ENCODE measurements around the gene SLFN12L. TPM values are rescaled to one million over a fixed set of nuclear protein-coding genes. Genes with fewer than 3 reads are reported as not detected.
A peak's percentile ranks its signal among the peaks of the same experiment; 100 is the strongest.

SLFN12L gene
- total and polyA plus RNA-seq, 9 of the 15 experiments (the other 6 are each of a cell fraction or from before 2014, with no cell fraction given): 0.04 to 0.31 (median 0.08) TPM; not detected in 3

GRCh38 chr17:35560703-35561102 is 23.2 kb upstream of the SLFN12L start, which contains the start of gene SLFN14 (continued):
- TF ChIP-seq ZBTB40 (IDR thresholded peaks at IDR 0.05) (no peak), ZBTB40 (CRISPR knock-in tag; IDR thresholded peaks at IDR 0.05) (no peak), TEAD2 (tag; IDR thresholded peaks at IDR 0.05) (no peak), HDGF (IDR thresholded peaks at IDR 0.05) (no peak), NRF1 (conservative IDR thresholded peaks at IDR 0.05 in 1 of 2, IDR thresholded peaks at IDR 0.05 in 1 of 2) (peak; percentile 18 to 20; a peak in 1 of 4 replicates), RBM17 (IDR thresholded peaks at IDR 0.05; ENCODE audit: borderline replicate concordance, low read depth, low read length) (no peak), ZNF551 (CRISPR knock-in tag; IDR thresholded peaks at IDR 0.05) (no peak), ZNF395 (CRISPR knock-in tag; IDR thresholded peaks at IDR 0.05) (peak; percentile 98), SMAD2 (IDR thresholded peaks at IDR 0.05; ENCODE audit: low read depth, low read length) (no peak), ATF4 (CRISPR knock-in tag; IDR thresholded peaks at IDR 0.05) (no peak), HMGXB4 (CRISPR knock-in tag; IDR thresholded peaks at IDR 0.05) (no peak), PHB (CRISPR knock-in tag; IDR thresholded peaks at IDR 0.05) (no peak), NFATC3 (IDR thresholded peaks at IDR 0.05) (peak; percentile 97), BCL6 (CRISPR knock-in tag; IDR thresholded peaks at IDR 0.05) (no peak; the same call in 1 of the 2 replicates), IRF9 (tag; IDR thresholded peaks at IDR 0.05) (no peak), SOX6 (IDR thresholded peaks at IDR 0.05) (peak; percentile 96)

Data from K562 (cell line).